HCT116 (cell line): ENCODE results near the gene TAB3. TPM values are rescaled to one million over a fixed set of nuclear protein-coding genes. Genes with fewer than 3 reads are reported as not detected.

Experiments used
- ATAC-seq: fragments of 200-7000 bp; cut with Tn5 transposase; 2 replicates; pipeline ENCODE4 v1.9.1; 2020; ENCODE audit warnings: mild to moderate bottlenecking, moderate library complexity
- BruUV-seq: library from RNA; stranded (reverse); fragments of 400-500 nt; replicated peaks from 2 replicates; lab custom pipeline; 2021; lab: Mats Ljungman, UMichigan
- CTCF ChIA-PET: fragments of 300-600 bp; sonication (Branson Sonifier 250); formaldehyde crosslinking; loops from one replicate; lab custom pipeline; 2021; ENCODE audit warnings: antibody characterized with exemption; lab: Charles Lee
- POLR2A ChIA-PET: fragments of 300-600, 350-600 bp; sonication (Branson Sonifier 250); formaldehyde crosslinking; loops from one replicate; lab custom pipeline; 2021; ENCODE audit warnings: antibody characterized with exemption; lab: Charles Lee
- RAD21 ChIA-PET, 2 experiments: fragments of 300-600 bp; sonication (Branson Sonifier 250); formaldehyde crosslinking; loops; one replicate each; lab custom pipeline; 2023; ENCODE audit warnings: low total read pairs in 2 of 2; ENCODE audit not compliant: uncharacterized antibody in 2 of 2, unreplicated experiment in 2 of 2, low non-redundant PET in 1 of 2; lab: Charles Lee
- DNase-seq: peaks from one replicate; pipeline ENCODE4 v3.0.0-alpha.2; 2010; ENCODE audit warnings: low read depth, low spot score
- H2AFZ ChIP-seq: fragments of 200-600 bp; shearing (Covaris generic), sonication (generic); 2 replicates; pipeline ENCODE4 v1.6.1; 2017; ENCODE audit warnings: low read depth, mixed run types, mixed read lengths, antibody characterized with exemption, low read length; ENCODE audit not compliant: poor library complexity, severe bottlenecking
- H3K27ac ChIP-seq: 2 replicates; pipeline ENCODE4 v1.5.1; 2012; ENCODE audit warnings: low read depth, low read length
- H3K27me3 ChIP-seq: fragments of 200-600 bp; sonication (generic); 2 replicates; pipeline ENCODE4 v1.6.1; 2016; ENCODE audit warnings: mixed run types, low read length, mixed read lengths; ENCODE audit not compliant: insufficient read depth
- H3K36me3 ChIP-seq, 2 experiments: fragments of 200-500 bp in 1 of 2; fragments of 200-600 bp in 1 of 2; sonication (Bioruptor generic) in 1 of 2; sonication (generic) in 1 of 2; 2 replicates each; pipeline versions ENCODE4 v1.5.1 to v1.6.1; 2014 to 2016; ENCODE audit warnings: low read length in 2 of 2, inconsistent platforms in 1 of 2, mixed read lengths in 1 of 2, mixed run types in 1 of 2; ENCODE audit not compliant: insufficient read depth in 2 of 2, control insufficient read depth in 1 of 2
- H3K4me1 ChIP-seq, 2 experiments: fragments of 200-600 bp in 1 of 2; sonication (generic) in 1 of 2; 2 replicates each; pipeline versions ENCODE4 v1.5.1 to v1.6.1; 2012 to 2017; ENCODE audit warnings: low read length in 2 of 2, inconsistent platforms in 1 of 2, mild to moderate bottlenecking in 1 of 2, mixed read lengths in 1 of 2, mixed run types in 1 of 2, moderate library complexity in 1 of 2; ENCODE audit not compliant: insufficient read depth in 2 of 2, control insufficient read depth in 1 of 2
- H3K4me2 ChIP-seq: fragments of 200-600 bp; sonication (generic); 2 replicates; pipeline ENCODE4 v1.6.1; 2017; ENCODE audit warnings: mixed run types, low read length, mixed read lengths
- H3K4me3 ChIP-seq, 2 experiments: fragments of 200-600 bp in 1 of 2; sonication (generic) in 1 of 2; replicated peaks in 1 of 2; 2 replicates each; pipeline ENCODE4 v1.5.1; 2011 to 2016; ENCODE audit warnings: low read length in 2 of 2, control low read depth in 1 of 2, low read depth in 1 of 2, mild to moderate bottlenecking in 1 of 2, mixed read lengths in 1 of 2, mixed run types in 1 of 2
- H3K79me2 ChIP-seq: fragments of 200-600 bp; sonication (generic); 2 replicates; pipeline ENCODE4 v1.6.1; 2017; ENCODE audit warnings: mild to moderate bottlenecking, mixed run types, low read length, moderate library complexity, mixed read lengths; ENCODE audit not compliant: insufficient read depth
- H3K9ac ChIP-seq: fragments of 200-600 bp; sonication (generic); 2 replicates; pipeline ENCODE4 v1.6.1; 2016; ENCODE audit warnings: low read length, mixed read lengths
- H3K9me2 ChIP-seq: fragments of 200-600 bp; sonication (generic), shearing (Covaris generic); 2 replicates; pipeline ENCODE4 v1.6.1; 2017; ENCODE audit warnings: mixed run types, mild to moderate bottlenecking, moderate library complexity; ENCODE audit not compliant: insufficient read depth
- H3K9me3 ChIP-seq, 2 experiments: fragments of 200-500 bp in 1 of 2; fragments of 200-600 bp in 1 of 2; sonication (Bioruptor generic) in 1 of 2; sonication (generic) in 1 of 2; 2 replicates each; pipeline ENCODE4 v1.6.1; 2014 to 2017; ENCODE audit warnings: low read length in 2 of 2, mixed read lengths in 2 of 2, inconsistent platforms in 1 of 2, low read depth in 1 of 2, mild to moderate bottlenecking in 1 of 2, mixed run types in 1 of 2, moderate library complexity in 1 of 2; ENCODE audit not compliant: control insufficient read depth in 1 of 2, insufficient read depth in 1 of 2
- H4K20me1 ChIP-seq: fragments of 200-600 bp; sonication (generic), shearing (Covaris generic); 2 replicates; pipeline ENCODE4 v1.6.1; 2017; ENCODE audit warnings: mixed run types, mild to moderate bottlenecking, moderate library complexity; ENCODE audit not compliant: insufficient read depth
- EGR1 ChIP-seq: IDR thresholded peaks from 2 replicates; pipeline ENCODE4 v1.6.1; 2012; ENCODE audit warnings: low read depth
- EZH2 ChIP-seq: fragments of 200-600 bp; sonication (generic); IDR thresholded peaks from 2 replicates; pipeline ENCODE4 v1.6.1; 2017; ENCODE audit warnings: antibody characterized with exemption, mixed run types
- EZH2phosphoT487 ChIP-seq: fragments of 200-600 bp; IDR thresholded peaks from 2 replicates; pipeline ENCODE4 v1.6.1; 2018; ENCODE audit warnings: antibody characterized with exemption, borderline replicate concordance
- JUND ChIP-seq: IDR thresholded peaks from 2 replicates; pipeline ENCODE4 v1.6.1; 2012
- POLR2A ChIP-seq: IDR thresholded peaks from 2 replicates; pipeline ENCODE4 v1.7.0; 2011; ENCODE audit warnings: borderline replicate concordance; ENCODE audit not compliant: insufficient read depth, insufficient read length; ENCODE audit errors: extremely low read depth
- SRF ChIP-seq: IDR thresholded peaks from 2 replicates; pipeline ENCODE4 v1.6.1; 2012; ENCODE audit warnings: low read depth
- YY1 ChIP-seq: IDR thresholded peaks from 2 replicates; pipeline ENCODE4 v1.6.1; 2011; ENCODE audit warnings: low read length, low read depth, moderate library complexity, mild to moderate bottlenecking; ENCODE audit not compliant: insufficient replicate concordance; ENCODE audit errors: extremely low read depth
- intact Hi-C: fragments of 100-400 bp; cut with micrococcal nuclease; formaldehyde crosslinking; loops from 2 replicates; pipeline ENCODE4 v1.10.0; 2022
- total RNA-seq: library from RNA; stranded (reverse); gene quantifications from one replicate; pipeline ENCODE4 v1.2.1, GENCODE V29; 2021; ENCODE audit not compliant: unreplicated experiment
- TF ChIP-seq, protein P1 (sequence below): IDR thresholded peaks from 2 replicates; pipeline ENCODE4 v1.6.1; 2011; ENCODE audit warnings: mild to moderate bottlenecking, low read length, moderate library complexity; ENCODE audit not compliant: insufficient replicate concordance; ENCODE audit errors: extremely low read depth
- TF ChIP-seq, protein P2 (sequence below), 3 experiments: fragments of 200-600 bp in 1 of 3; sonication (generic) in 1 of 3; IDR thresholded peaks in 2 of 3; conservative IDR thresholded peaks in 1 of 3; 2 replicates each; pipeline ENCODE4 v1.5.1; 2012 to 2017; ENCODE audit warnings: low read depth in 2 of 3, low read length in 2 of 3, antibody characterized with exemption in 1 of 3, borderline replicate concordance in 1 of 3, control low read depth in 1 of 3, mild to moderate bottlenecking in 1 of 3, mixed read lengths in 1 of 3, mixed run types in 1 of 3, moderate library complexity in 1 of 3; ENCODE audit not compliant: insufficient read depth in 1 of 3
- TF ChIP-seq, protein P3 (sequence below): IDR thresholded peaks from 2 replicates; pipeline ENCODE4 v1.6.1; 2012

TAB3 gene
- total RNA-seq, 1 experiment from 2014 or later, result 11.2 TPM

DNA sequence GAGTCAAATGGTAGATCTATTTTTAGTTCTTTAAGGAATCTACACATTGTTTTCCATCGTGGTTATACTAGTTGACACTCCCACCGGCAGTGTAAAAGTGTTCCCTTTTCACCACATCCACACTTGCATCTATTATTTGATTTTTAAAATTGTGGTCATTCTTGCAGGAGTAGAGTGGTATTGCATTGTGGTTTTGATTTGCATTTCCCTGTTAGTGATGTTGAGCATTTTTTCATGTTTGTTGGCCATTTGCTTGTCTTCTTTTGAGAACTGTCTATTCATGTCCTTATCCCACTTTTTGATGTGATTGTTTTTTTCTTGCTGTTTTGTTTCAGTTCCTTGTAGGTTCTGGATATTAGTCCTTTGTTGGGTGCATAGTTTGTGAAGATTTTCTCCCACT is 70.0 kb downstream of the TAB3 start (continued):
- TF ChIP-seq POLR2A, result no peak
- no peak for TF ChIP-seq SRF

DNA sequence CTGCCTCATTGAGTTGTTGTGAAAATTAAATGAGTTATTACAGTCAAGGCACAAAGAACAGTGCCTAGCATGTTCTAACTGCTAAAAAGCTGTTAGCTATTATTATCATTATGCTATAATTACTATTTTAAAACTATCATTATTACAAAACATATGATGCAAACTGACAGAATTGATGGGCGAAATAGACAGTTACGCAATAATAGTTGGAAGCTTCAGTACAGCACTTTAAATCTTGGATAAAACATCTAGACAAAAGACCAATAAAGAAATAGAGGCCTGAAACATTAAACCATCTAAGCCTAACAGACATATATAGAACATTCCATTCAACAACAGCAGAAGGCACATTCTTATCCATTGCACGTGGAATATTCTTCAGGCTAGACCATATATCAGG is 73.0 kb downstream of the TAB3 start:
- H3K36me3 ChIP-seq, result no peaks in the 10 kb centered on the region
- POLR2A ChIA-PET, result no interaction called here
- intact Hi-C loops, result no loop called here
- H3K9me3 ChIP-seq, result no peaks in the 10 kb centered on the region
- H3K9me2 ChIP-seq, result no peaks in the 10 kb centered on the region
- no peak overlapping the region for H3K27ac ChIP-seq
- TF ChIP-seq, protein P1, sequence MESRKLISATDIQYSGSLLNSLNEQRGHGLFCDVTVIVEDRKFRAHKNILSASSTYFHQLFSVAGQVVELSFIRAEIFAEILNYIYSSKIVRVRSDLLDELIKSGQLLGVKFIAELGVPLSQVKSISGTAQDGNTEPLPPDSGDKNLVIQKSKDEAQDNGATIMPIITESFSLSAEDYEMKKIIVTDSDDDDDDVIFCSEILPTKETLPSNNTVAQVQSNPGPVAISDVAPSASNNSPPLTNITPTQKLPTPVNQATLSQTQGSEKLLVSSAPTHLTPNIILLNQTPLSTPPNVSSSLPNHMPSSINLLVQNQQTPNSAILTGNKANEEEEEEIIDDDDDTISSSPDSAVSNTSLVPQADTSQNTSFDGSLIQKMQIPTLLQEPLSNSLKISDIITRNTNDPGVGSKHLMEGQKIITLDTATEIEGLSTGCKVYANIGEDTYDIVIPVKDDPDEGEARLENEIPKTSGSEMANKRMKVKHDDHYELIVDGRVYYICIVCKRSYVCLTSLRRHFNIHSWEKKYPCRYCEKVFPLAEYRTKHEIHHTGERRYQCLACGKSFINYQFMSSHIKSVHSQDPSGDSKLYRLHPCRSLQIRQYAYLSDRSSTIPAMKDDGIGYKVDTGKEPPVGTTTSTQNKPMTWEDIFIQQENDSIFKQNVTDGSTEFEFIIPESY, result no peak
- no peak for TF ChIP-seq EZH2
- TF ChIP-seq EGR1, result no peak
- no peak for TF ChIP-seq EZH2phosphoT487
- TF ChIP-seq, protein P2, sequence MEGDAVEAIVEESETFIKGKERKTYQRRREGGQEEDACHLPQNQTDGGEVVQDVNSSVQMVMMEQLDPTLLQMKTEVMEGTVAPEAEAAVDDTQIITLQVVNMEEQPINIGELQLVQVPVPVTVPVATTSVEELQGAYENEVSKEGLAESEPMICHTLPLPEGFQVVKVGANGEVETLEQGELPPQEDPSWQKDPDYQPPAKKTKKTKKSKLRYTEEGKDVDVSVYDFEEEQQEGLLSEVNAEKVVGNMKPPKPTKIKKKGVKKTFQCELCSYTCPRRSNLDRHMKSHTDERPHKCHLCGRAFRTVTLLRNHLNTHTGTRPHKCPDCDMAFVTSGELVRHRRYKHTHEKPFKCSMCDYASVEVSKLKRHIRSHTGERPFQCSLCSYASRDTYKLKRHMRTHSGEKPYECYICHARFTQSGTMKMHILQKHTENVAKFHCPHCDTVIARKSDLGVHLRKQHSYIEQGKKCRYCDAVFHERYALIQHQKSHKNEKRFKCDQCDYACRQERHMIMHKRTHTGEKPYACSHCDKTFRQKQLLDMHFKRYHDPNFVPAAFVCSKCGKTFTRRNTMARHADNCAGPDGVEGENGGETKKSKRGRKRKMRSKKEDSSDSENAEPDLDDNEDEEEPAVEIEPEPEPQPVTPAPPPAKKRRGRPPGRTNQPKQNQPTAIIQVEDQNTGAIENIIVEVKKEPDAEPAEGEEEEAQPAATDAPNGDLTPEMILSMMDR (IDR thresholded peaks at IDR 0.05 in 2 of 3, conservative IDR thresholded peaks at IDR 0.05 in 1 of 3; ENCODE audit: borderline replicate concordance in 1 of 3, insufficient read depth in 1 of 3, low read depth in 2 of 3, low read length in 2 of 3), result no peak
- TF ChIP-seq JUND, result no peak
- TF ChIP-seq, protein P3, sequence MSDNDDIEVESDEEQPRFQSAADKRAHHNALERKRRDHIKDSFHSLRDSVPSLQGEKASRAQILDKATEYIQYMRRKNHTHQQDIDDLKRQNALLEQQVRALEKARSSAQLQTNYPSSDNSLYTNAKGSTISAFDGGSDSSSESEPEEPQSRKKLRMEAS, result no peak
- no peak for TF ChIP-seq YY1
- ATAC-seq, result no peak
- no peak overlapping the region for H3K9ac ChIP-seq
- CTCF ChIA-PET, result no interaction called here
- no peak for DNase-seq
- no peak overlapping the region for H2AFZ ChIP-seq
- RAD21 ChIA-PET, result no interaction called here
- H3K79me2 ChIP-seq, result no peaks in the 10 kb centered on the region
- no peak overlapping the region for H3K4me3 ChIP-seq
- no peaks in the 10 kb centered on the region for H3K27me3 ChIP-seq
- no peak overlapping the region for H3K4me2 ChIP-seq
- BruUV-seq, result no TSS peak
- H3K4me1 ChIP-seq, result no peaks in the 10 kb centered on the region
- no peaks in the 10 kb centered on the region for H4K20me1 ChIP-seq
